Testis (tissue), 2 donors: ENCODE measurements around the gene CFAP47.

ENCODE experiments used
- POLR2A ChIP-seq: fragments of 450-650 bp; IDR thresholded peaks from one replicate; pipeline ENCODE4 v1.6.1; 2017; ENCODE audit warnings: antibody characterized with exemption, mild to moderate bottlenecking, moderate library complexity
- TF ChIP-seq, protein P1 (sequence below), 3 experiments: fragments of 450-650 bp in 2 of 3; fragments of 200-600 bp in 1 of 3; sonication (generic) in 1 of 3; IDR thresholded peaks; one replicate each; pipeline ENCODE4 v1.5.1; 2016 to 2019; ENCODE audit warnings: antibody characterized with exemption in 3 of 3, mild to moderate bottlenecking in 2 of 3, moderate library complexity in 1 of 3

DNA sequence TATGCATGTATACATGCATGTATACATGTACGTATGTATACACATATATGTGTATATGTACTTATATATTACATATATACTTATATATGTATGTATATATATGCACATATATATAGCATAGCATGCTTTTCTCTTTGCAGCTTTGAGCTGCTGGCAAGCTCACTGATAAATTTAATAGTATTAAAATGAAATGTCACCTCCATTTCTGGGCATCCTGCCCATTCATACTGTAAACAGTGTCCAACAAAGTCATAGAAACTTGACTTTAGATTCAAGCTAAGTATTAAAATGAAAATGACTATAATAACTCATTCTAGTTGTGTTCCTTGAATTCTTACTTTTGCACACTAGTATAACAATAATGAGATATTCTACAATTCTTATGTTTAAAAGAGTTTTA, 163.7 kb downstream of the CFAP47 start:
- TF ChIP-seq, protein P1, sequence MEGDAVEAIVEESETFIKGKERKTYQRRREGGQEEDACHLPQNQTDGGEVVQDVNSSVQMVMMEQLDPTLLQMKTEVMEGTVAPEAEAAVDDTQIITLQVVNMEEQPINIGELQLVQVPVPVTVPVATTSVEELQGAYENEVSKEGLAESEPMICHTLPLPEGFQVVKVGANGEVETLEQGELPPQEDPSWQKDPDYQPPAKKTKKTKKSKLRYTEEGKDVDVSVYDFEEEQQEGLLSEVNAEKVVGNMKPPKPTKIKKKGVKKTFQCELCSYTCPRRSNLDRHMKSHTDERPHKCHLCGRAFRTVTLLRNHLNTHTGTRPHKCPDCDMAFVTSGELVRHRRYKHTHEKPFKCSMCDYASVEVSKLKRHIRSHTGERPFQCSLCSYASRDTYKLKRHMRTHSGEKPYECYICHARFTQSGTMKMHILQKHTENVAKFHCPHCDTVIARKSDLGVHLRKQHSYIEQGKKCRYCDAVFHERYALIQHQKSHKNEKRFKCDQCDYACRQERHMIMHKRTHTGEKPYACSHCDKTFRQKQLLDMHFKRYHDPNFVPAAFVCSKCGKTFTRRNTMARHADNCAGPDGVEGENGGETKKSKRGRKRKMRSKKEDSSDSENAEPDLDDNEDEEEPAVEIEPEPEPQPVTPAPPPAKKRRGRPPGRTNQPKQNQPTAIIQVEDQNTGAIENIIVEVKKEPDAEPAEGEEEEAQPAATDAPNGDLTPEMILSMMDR (IDR thresholded peaks at IDR 0.05), result no peak
- TF ChIP-seq POLR2A, result no peak
